ENCODE data around the gene PSMB11.

- TF ChIP-seq CTCF (IDR thresholded peaks at IDR 0.05) (no peak), POLR2A (IDR thresholded peaks at IDR 0.05) (no peak)
Measured at GRCh38 chr14:23021889-23022442, 20.0 kb upstream of the PSMB11 start.
